ENCODE data around the gene NAB2.
"Not testable (repeated sequence)": the region's sequence is repeated elsewhere in the genome, so short reads cannot be mapped to it uniquely, and the experiment has no call there.

Gene NAB2

GRCh38 chr12:57072661-57073060 lies 16.3 kb upstream of the NAB2 start:
- peak; percentile 54 for DNase-seq

- DNase-seq, result not testable (repeated sequence)
These were observed 15.1 kb upstream of the NAB2 start for GRCh38 chr12:57073566-57074450.

GRCh38 chr12:57078519-57079404 lies 10.2 kb upstream of the NAB2 start, which contains the start of gene NEMP1:
TSS of gene NEMP1 (minus strand) at chr12:57078791. CDS start at chr12:57078745, 46 bp downstream.
- DNase-seq, result peak; percentile 100

GRCh38 chr12:57079821-57080220 lies 9.1 kb upstream of the NAB2 start:
- no peak for DNase-seq

GRCh38 chr12:57080855-57081254 lies 8.1 kb upstream of the NAB2 start:
- DNase-seq, result no peak

GRCh38 chr12:57085999-57086492 lies 2.9 kb upstream of the NAB2 start:
- DNase-seq, result peak; percentile 53

GRCh38 chr12:57086493-57087009 lies 2.4 kb upstream of the NAB2 start:
- peak; percentile 81 for DNase-seq

- DNase-seq, result peak; percentile 93
These were observed 1.8 kb upstream of the NAB2 start for GRCh38 chr12:57087010-57087690.

GRCh38 chr12:57087691-57088353 lies 1.1 kb upstream of the NAB2 start:
- DNase-seq, result peak; percentile 98

- DNase-seq, result peak; percentile 84
These were observed 644 bp downstream of the NAB2 start for GRCh38 chr12:57089271-57090245.

GRCh38 chr12:57090490-57090889 lies 1.6 kb downstream of the NAB2 start:
- no peak for DNase-seq

- DNase-seq, result no peak
These were observed 2.2 kb downstream of the NAB2 start for GRCh38 chr12:57090924-57091637.

- no peak for DNase-seq
These were observed 3.0 kb downstream of the NAB2 start for GRCh38 chr12:57091638-57092528.

- DNase-seq, result no peak
These were observed 3.6 kb downstream of the NAB2 start for GRCh38 chr12:57092529-57092862.

- no peak for DNase-seq
These were observed 4.0 kb downstream of the NAB2 start for GRCh38 chr12:57092876-57093414.

- DNase-seq, result peak; percentile 89
These were observed 4.7 kb downstream of the NAB2 start for GRCh38 chr12:57093415-57094207.

- no peak for DNase-seq
These were observed 5.6 kb downstream of the NAB2 start for GRCh38 chr12:57094208-57095160.

Data from EL (cell line).